ENCODE results near the gene DCAF11.

Gene DCAF11

GRCh38 chr14:24082411-24083080, 32.0 kb upstream of the DCAF11 start:
- no peak for DNase-seq (ENCODE audit: extremely low spot score)
- ChIA-PET CTCF (interaction anchor here (0.8 to 8.5 kb wide), 8 partner anchors 10 to 249 kb away, joined by 3 to 100 read pairs (median 6); partner anchors contain the start of genes CPNE6 and PCK2), POLR2A (no interaction called here)
- TF ChIP-seq, protein P1, sequence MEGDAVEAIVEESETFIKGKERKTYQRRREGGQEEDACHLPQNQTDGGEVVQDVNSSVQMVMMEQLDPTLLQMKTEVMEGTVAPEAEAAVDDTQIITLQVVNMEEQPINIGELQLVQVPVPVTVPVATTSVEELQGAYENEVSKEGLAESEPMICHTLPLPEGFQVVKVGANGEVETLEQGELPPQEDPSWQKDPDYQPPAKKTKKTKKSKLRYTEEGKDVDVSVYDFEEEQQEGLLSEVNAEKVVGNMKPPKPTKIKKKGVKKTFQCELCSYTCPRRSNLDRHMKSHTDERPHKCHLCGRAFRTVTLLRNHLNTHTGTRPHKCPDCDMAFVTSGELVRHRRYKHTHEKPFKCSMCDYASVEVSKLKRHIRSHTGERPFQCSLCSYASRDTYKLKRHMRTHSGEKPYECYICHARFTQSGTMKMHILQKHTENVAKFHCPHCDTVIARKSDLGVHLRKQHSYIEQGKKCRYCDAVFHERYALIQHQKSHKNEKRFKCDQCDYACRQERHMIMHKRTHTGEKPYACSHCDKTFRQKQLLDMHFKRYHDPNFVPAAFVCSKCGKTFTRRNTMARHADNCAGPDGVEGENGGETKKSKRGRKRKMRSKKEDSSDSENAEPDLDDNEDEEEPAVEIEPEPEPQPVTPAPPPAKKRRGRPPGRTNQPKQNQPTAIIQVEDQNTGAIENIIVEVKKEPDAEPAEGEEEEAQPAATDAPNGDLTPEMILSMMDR (IDR thresholded peaks at IDR 0.05; ENCODE audit: control extremely low read depth, extremely low read depth, low read depth, missing control alignments) = no peak

GRCh38 chr14:24083462-24083861, 31.1 kb upstream of the DCAF11 start:
- POLR2A ChIA-PET = no interaction called here
- CTCF ChIA-PET = interaction anchor here (1.3 to 8.5 kb wide), 3 partner anchors 24 to 248 kb away, joined by 4 to 100 read pairs (median 32); no protein-coding TSS in a partner anchor
- TF ChIP-seq, protein P1 (IDR thresholded peaks at IDR 0.05; ENCODE audit: control extremely low read depth, extremely low read depth, low read depth, missing control alignments) = no peak
- DNase-seq (ENCODE audit: extremely low spot score) = no peak

DNA sequence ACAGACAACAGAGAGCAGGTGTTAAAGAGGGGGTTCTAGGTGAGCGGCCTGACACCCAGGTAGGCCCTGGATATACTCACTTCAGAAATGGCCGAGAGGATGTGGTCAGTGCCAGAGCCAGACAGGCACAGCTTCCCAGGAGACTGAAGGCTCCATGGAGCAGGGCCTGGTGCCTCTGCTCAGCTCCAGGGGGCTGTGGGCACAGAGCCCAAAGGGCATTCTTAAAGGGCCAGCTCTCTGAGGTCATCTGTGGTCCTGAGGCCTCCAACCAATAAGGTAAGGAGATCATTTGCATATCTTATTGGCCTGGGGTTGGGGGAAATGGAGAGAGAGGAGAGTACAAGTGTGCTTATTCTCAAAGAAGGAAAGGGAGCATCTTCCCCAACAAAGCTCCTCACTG, 30.1 kb upstream of the DCAF11 start:
- ChIA-PET POLR2A (no interaction called here), CTCF (interaction anchor here (8.5 kb wide), 1 partner anchor 25 kb away, joined by 100 read pairs; no protein-coding TSS in a partner anchor)
- TF ChIP-seq, protein P1 (IDR thresholded peaks at IDR 0.05; ENCODE audit: control extremely low read depth, extremely low read depth, low read depth, missing control alignments) = no peak
- DNase-seq (ENCODE audit: extremely low spot score) = no peak

DNA sequence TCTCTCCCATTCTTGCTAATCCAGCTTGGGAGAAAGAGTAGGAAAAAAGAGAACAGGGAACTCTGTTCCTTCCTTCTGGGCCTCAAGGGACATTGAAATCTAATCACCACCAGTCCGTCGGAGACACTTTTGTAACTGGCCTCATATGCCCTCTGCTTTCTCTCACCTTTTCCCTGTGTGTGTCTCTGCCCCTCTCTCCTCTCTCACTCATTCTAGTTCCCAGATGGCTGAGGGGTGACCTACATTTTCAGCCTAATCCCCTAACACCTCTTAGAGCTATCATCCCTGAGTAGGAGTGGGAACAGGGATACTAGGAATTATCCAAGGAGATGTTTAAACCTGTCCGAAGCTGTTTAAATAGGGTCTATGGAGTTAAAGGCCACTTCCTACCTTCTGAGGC, 29.4 kb upstream of the DCAF11 start:
- ChIA-PET CTCF (interaction anchor here (0.7 to 8.5 kb wide), 5 partner anchors 8 to 158 kb away, joined by 3 to 100 read pairs (median 4); partner anchors contain the start of genes IRF9 and TINF2), POLR2A (no interaction called here)
- TF ChIP-seq, protein P1 (IDR thresholded peaks at IDR 0.05; ENCODE audit: control extremely low read depth, extremely low read depth, low read depth, missing control alignments) = no peak

GRCh38 chr14:24086193-24086955, 28.2 kb upstream of the DCAF11 start:
- ChIA-PET CTCF (interaction anchor here (0.7 to 8.5 kb wide), 7 partner anchors 9 to 175 kb away, joined by 3 to 100 read pairs (median 4); partner anchors contain the start of gene TINF2), POLR2A (no interaction called here)
- TF ChIP-seq, protein P1 (IDR thresholded peaks at IDR 0.05; ENCODE audit: control extremely low read depth, extremely low read depth, low read depth, missing control alignments) = no peak

More for the DNA sequence above, 29.4 kb upstream of the DCAF11 start:
- DNase-seq (ENCODE audit: extremely low spot score) = no peak

GRCh38 chr14:24087004-24087403, 27.6 kb upstream of the DCAF11 start:
- TF ChIP-seq, protein P1 (IDR thresholded peaks at IDR 0.05; ENCODE audit: control extremely low read depth, extremely low read depth, low read depth, missing control alignments) = no peak
- ChIA-PET POLR2A (no interaction called here), CTCF (interaction anchor here (0.7 to 8.5 kb wide), 3 partner anchors 21 to 72 kb away, joined by 3 to 100 read pairs (median 4); no protein-coding TSS in a partner anchor)
- no peak for DNase-seq (ENCODE audit: extremely low spot score)

More at GRCh38 chr14:24086193-24086955, 28.2 kb upstream of the DCAF11 start:
- DNase-seq (ENCODE audit: extremely low spot score) = no peak
